Mucosa of descending colon (tissue), 3 donors: Measurements from ENCODE around the gene SYT7. TPM values are rescaled to one million over a fixed set of nuclear protein-coding genes. Genes with fewer than 3 reads are reported as not detected.

Experiments
- ATAC-seq: fragments of 200-7000 bp; cut with Tn5 transposase; one replicate; pipeline ENCODE4 v1.9.1; 2020; ENCODE audit warnings: mild to moderate bottlenecking, moderate library complexity
- DNase-seq, 3 donors: peaks; one replicate each; pipeline ENCODE4 v3.0.0-alpha.2; 2020
- H3K36me3 ChIP-seq: fragments of 200-600 bp; one replicate; pipeline ENCODE4 v1.8.0; 2021; ENCODE audit warnings: low read depth, mild to moderate bottlenecking
- H3K4me1 ChIP-seq: fragments of 200-600 bp; one replicate; pipeline ENCODE4 v1.8.0; 2021; ENCODE audit warnings: low read depth, mild to moderate bottlenecking
- H3K4me3 ChIP-seq: fragments of 200-600 bp; one replicate; pipeline ENCODE4 v1.8.0; 2021; ENCODE audit warnings: mild to moderate bottlenecking
- H3K9me3 ChIP-seq: fragments of 200-600 bp; one replicate; pipeline ENCODE4 v1.8.0; 2021; ENCODE audit warnings: mild to moderate bottlenecking
- intact Hi-C, 2 donors: fragments of 100-400 bp; cut with DNase I in 1 of 2; cut with micrococcal nuclease in 1 of 2; formaldehyde crosslinking; loops; one replicate each; pipeline versions ENCODE4 v1.11.0 to v1.11.1; 2022; cut with DNase I, micrococcal nuclease
- total RNA-seq, 3 donors: library from RNA; stranded (reverse); fragmentation: NEBNext Ultra II Directional in 2 of 3; extraction: Animal tissue kit (Norgen Biotek cat#: 25700) in 2 of 3; gene quantifications; one replicate each; pipeline versions ENCODE4 v1.2.1 to v1.2.4, GENCODE V29; 2021 to 2023
- TF ChIP-seq, protein P1 (sequence below): fragments of 200-600 bp; IDR thresholded peaks from one replicate; pipeline ENCODE4 v1.8.0; 2022; ENCODE audit warnings: antibody characterized with exemption, mild to moderate bottlenecking
- donor health status: DM: no; HTN: no; CAD: no; lungs with moderate emphysema.
- donor health status: DM: no; HTN: no; CAD: no.
- donor health status: DM: no; HTN: yes; CAD: no.

The SYT7 gene
- total RNA-seq, 3 donors from 2014 or later, result 8.2 to 19.7 (median 19.0) TPM

DNA sequence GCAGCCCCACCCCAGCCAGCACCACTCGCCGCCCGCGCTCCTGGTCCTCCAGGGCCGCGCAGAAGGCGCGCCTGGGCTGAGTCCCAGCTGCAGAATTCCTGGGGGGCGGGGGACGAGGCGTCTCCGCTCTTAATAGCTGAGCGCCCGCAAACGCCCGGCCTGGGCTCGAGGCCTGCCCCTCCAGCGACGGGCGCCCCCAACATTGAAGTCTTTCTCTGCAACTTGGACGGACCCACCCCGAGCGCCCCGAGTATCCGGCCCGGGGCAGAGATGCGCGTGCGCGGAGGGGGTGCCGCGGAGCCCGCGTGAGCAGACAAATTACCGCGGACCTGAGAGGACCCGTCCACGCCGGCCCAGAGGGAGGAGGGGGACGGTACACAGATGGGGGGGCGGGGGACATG is 6.7 kb upstream of the SYT7 start:
- intact Hi-C loops, result no loop called here
- Histone ChIP-seq H3K36me3 (no peaks in the 10 kb centered on the region), H3K4me3 (no peak overlapping the region), H3K4me1 (peaks cover 15% of the 10 kb centered on the region), H3K9me3 (no peaks in the 10 kb centered on the region)
- DNase-seq (peak; percentile 51 to 66 (median 65)), ATAC-seq (peak; percentile 68)
- TF ChIP-seq, protein P1, sequence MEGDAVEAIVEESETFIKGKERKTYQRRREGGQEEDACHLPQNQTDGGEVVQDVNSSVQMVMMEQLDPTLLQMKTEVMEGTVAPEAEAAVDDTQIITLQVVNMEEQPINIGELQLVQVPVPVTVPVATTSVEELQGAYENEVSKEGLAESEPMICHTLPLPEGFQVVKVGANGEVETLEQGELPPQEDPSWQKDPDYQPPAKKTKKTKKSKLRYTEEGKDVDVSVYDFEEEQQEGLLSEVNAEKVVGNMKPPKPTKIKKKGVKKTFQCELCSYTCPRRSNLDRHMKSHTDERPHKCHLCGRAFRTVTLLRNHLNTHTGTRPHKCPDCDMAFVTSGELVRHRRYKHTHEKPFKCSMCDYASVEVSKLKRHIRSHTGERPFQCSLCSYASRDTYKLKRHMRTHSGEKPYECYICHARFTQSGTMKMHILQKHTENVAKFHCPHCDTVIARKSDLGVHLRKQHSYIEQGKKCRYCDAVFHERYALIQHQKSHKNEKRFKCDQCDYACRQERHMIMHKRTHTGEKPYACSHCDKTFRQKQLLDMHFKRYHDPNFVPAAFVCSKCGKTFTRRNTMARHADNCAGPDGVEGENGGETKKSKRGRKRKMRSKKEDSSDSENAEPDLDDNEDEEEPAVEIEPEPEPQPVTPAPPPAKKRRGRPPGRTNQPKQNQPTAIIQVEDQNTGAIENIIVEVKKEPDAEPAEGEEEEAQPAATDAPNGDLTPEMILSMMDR, result no peak

DNA sequence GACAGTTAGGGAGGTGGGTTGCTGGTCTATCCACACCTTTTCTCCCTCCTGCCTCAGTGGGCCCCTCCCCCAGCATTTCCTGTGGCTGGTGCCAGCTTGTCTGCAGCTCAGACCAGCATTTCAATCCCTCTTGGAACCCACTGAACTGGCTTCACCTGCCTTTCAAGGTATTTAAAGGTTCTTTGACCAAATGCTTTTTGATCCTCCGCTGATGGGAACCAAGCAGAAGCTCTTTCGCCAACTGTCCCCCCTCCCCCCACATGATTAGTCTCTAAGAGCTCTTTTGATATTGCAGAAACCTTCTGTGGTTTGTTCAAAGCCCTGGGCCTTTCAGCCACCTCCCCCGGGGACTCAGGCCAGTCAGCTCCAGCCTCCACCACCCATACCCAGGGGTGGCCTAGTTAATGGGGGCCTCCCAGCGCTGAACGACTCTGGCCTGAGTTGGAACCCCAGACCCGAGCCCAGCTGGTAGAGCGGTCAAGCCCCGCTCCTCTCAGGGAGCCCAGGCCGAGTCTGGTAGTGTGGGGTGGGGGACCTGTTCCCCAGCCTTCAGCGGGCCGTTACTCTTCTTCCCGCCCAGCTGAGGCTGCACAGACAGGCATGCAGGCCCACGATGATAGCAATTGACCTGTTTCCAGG is 6.0 kb upstream of the SYT7 start:
- DNase-seq (no peak), ATAC-seq (no peak)
- H3K9me3 ChIP-seq, result no peaks in the 10 kb centered on the region
- no peak overlapping the region for H3K4me3 ChIP-seq
- TF ChIP-seq, protein P1, result no peak
- H3K36me3 ChIP-seq, result no peaks in the 10 kb centered on the region
- H3K4me1 ChIP-seq, result peaks cover 15% of the 10 kb centered on the region
- intact Hi-C loops, result no loop called here

DNA sequence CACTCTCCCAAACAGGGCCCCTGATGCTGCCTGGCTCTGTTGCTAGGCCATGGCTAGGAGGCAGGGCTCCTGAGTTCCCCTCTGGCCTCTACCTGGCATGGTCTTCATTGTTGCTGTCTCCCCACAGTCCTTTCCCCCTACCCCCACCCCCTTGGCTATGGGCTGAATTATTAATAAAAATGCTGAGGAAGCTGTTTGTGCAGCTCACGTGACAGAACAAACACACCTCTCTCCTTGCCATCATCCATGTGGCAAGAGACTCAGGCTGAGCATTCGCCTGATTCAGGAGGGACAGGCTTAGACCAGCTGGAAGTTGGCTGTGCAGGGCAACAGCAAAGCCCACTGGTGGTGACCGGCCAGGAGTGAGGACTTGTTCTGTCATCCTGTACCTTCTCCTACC is 4.2 kb upstream of the SYT7 start:
- TF ChIP-seq, protein P1, result no peak
- no peak for ATAC-seq
- intact Hi-C loops, result no loop called here

DNA sequence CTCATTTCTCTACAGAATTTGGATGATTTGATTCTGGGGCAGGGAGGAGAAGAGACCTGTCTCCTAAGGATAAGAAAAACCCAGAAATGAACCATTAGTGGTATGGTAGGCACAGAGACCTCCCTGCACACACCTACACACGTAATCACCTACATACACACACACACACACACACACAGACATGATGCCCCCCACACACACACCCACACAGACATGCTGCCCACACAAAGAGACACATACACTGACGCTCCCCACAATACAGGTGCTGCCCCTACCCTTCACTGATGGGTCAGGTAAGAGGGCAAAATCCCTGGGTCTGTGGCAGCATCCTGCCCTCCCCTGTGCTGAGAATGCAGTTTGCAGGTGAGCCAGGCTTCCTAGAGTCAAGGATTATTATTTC is 1.1 kb upstream of the SYT7 start:
- H3K36me3 ChIP-seq, result no peaks in the 10 kb centered on the region
- ATAC-seq (no peak), DNase-seq (no peak)
- no peak overlapping the region for H3K4me3 ChIP-seq
- H3K9me3 ChIP-seq, result no peaks in the 10 kb centered on the region
- TF ChIP-seq, protein P1, result no peak
- H3K4me1 ChIP-seq, result peaks cover 9% of the 10 kb centered on the region
- intact Hi-C loops, result loop anchor here in 1 of 2 donors (5.0 kb wide), 1 partner anchor 45 kb away; no protein-coding TSS in a partner anchor

More for the DNA sequence above, 4.2 kb upstream of the SYT7 start:
- H3K9me3 ChIP-seq, result no peaks in the 10 kb centered on the region
- no peak overlapping the region for H3K4me3 ChIP-seq
- no peaks in the 10 kb centered on the region for H3K36me3 ChIP-seq
- no peak for DNase-seq
- peaks cover 24% of the 10 kb centered on the region for H3K4me1 ChIP-seq

DNA sequence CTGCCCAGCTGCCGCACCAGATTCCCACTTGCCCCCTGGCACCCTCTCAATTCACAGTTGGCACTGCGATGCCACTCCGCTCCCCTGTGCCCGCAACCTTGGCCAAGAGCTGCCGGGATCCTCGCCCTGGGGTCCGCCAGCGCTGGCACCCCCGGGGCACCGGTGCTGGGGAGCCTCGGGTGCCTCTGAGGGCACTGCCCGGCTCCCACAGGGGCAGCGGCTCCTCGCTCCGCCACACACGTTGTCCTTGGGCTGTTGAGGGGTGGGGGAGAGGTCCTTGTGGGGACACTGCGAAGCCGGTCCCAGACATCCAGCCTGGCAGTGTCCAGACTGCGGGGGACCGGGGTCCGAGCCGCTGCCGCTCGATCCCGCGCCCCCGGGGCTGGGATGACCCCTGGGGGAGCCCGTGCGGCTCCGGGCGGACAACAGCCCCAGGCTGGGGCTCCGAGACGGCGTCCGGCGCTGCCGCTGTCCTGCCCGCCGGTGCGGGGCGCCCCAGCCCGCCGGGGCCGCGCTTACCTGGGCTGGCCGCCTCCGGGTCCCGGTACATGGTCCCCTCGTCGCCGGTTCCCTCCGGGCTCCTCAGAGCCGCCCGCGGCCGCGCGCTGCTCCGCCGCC is 496 bp downstream of the SYT7 start:
- Histone ChIP-seq H3K4me1 (peaks cover 9% of the 10 kb centered on the region), H3K9me3 (no peaks in the 10 kb centered on the region), H3K36me3 (no peaks in the 10 kb centered on the region), H3K4me3 (no peak overlapping the region)
- TF ChIP-seq, protein P1, result no peak
- ATAC-seq (peak; percentile 5), DNase-seq (peak in 1 of 3 donors; percentile 45)
- intact Hi-C loops, result loop anchor here in 1 of 2 donors (5.0 kb wide), 1 partner anchor 47 kb away; no protein-coding TSS in a partner anchor
